GF-D8 (cell line): ENCODE data around the gene ZNF175.
A peak's percentile ranks its signal among the peaks of the same experiment; 100 is the strongest.

Experiments
- DNase-seq: peaks from one replicate; lab custom pipeline; 2025; lab: John Stamatoyannopoulos, UW

The ZNF175 gene

DNA sequence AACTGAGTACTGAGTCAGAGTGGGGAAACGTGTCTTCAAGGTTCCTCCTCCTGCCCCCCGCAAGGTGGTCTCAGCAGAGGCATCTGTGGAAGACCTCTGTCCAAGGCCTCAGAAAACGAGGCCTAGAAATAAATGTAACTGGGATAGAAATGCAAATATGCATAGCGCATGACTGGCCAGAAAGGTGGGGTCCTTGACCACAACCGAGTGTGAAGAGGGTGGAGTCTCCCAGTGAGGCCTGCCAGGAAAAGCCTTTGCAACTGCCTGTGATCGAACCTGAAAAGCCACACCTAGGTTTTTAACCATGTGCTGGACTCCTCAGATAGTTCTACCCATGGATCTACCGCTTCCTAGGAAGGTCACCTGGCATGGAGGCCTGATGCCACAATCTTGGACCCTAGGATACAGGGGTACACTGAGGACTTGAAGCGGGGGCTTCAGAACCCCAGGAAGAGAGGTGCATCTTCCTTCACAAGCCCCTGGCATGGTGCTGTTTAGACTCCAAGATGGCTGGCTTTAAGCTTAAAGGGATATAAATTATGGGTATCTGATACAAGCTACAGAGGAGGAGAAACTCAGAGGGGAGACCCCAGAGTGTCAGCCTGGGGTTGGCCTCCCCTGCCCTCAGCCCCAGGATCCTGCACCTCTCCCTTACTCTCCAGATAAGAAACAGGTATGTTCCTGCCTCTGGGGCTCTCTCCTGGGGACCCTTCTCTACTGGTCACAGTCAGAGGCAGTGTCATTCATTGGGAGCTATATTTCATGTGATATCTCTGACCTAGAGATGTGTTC, 21.4 kb upstream of the ZNF175 start:
- no peak for DNase-seq

DNA sequence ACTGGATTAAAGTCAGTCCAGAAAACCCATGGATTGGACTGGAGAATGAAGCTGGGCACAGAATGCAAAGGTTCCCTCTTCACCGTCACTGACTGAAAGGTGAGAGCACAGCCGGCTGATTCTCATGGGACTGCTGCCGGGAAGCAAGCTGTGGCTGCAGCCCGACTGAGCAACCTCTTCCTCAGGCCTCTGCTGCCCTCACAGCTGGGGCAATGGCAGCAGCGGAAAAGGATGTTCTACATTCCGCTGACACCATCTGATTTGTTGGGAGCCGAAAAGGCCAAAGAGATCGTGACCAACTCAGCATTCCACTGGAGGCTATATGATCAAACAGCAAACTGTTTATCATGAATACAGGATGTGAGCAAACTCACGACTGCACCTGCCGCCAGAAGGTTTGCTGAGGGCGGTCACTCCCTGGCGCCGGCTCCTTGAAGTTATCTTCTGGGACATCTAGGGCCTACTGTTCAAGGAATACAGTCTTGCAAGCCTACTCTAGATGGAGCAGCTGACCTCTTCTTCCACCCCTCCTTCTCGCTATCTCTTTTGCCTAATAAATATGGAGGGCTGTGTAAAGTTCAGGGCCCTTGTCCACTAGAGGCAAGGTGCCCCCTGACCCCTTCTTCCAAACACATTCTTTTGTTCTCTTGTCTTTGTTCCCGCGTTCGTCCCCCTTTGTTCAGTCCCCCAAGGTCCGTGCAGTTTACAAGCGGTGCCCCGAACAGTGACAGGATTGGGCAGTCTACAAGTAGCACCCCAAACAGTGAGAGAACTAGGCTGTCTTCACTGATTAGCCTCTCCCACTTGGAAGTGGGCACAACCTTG, 20.0 kb upstream of the ZNF175 start:
- no peak for DNase-seq

DNA sequence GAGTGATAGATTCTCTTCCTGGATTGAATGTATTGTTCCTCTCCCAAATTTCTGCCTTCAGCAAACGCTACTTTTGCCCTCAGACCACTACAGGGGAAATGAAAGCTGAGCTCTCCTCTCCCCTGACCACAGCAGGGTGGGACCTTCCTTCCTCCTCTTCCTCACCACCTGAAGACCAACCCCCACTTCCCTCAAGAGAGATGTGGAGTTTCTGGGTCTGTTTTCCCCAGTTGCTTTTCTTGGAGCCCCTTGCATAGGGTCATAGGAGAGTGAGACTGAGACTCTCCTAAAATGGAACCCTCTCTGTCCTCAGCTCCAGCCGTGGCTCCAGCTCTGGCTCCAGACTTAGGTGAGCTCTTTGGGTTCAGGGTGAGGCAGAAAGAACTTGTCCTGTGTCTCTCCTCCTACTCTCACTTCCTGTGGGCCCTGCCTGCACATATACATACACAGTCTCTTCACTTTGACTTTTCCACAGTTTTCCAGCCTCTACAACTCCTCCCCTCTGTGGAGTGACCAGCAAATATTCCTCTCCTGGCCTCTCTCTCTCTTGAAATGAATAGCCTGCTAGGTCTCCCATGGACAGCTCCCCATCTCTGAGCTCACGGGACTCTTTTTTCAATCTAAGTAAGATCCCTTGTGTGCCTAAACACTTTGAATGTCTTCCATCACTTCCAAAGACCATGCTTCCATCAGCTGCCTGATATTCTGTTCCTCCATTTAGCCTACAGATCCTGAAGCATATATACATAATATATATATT, 19.2 kb upstream of the ZNF175 start:
- no peak for DNase-seq

DNA sequence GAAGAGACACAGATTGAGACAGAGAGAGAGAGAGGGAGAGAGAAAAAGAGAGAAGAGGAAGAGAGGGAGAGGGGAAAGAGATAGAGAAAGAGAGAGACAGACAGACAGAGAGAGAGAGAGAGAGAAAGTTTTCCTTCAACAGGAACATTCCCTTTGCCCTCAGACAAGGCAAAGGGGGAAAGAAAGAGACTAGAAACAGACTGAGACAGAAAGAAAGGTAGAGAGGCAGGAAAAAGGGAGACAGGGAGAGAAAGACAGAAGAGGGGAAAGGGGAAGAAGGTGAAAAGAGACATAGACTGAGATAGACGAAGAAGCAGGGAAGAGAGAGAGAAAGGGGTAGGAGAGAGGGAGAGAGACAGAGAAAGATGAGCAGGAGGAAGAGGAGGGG, 18.5 kb upstream of the ZNF175 start:
- DNase-seq, result no peak

DNA sequence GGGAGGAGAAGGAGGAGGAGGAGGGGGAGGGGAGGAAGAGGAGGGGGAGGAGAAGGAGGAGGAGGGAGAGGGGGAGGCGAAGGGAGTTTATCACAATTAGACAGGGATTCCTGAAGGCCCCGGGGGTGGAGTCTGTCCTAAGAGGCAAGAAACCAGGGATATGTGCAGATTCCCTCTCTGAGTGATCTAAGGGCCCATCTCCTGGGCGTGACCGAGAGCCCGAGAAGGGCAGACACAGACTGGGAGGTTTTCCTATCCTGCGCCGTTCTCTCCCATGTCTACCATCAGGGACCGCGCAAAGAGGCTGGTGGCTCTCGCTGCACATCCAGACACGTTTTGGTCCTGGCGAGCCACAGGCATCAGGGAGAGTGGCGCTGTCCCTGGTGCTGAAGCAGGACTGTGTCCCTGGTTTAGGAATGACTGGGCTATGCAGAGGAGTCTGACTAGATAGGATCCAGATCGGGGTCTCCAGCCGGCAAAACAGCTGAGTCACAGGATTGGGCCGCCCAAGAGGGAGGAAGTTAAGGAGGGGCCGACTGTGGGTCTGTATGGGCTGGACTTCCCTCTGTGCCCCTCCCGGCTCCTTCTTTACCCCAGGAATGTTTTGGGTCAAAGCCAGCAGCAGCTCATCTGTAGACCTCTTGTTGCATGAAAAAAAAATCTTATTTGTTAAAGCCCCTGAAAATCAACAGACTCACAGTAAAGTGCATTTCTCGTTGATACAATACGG, 17.9 kb upstream of the ZNF175 start:
- no peak for DNase-seq

DNA sequence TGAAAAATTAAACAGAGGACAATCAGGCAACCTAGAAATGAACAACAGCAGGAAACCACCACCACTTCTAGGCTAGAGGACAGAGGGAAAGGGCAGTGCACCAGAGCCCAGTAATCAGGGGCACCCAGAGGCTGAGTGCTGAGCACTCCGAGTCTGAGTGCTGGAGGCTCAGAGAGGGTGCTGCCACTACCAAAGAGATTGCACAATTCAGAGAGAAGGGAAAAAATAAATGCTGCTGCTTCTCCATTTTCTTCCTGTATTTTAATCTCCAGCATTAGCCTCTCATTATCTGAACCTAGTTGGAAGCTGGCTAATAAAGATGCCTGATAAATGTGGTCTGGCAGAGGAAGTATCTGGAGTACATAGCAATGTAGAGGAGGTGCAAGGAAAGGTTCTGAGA, 11.8 kb upstream of the ZNF175 start:
- DNase-seq, result no peak

DNA sequence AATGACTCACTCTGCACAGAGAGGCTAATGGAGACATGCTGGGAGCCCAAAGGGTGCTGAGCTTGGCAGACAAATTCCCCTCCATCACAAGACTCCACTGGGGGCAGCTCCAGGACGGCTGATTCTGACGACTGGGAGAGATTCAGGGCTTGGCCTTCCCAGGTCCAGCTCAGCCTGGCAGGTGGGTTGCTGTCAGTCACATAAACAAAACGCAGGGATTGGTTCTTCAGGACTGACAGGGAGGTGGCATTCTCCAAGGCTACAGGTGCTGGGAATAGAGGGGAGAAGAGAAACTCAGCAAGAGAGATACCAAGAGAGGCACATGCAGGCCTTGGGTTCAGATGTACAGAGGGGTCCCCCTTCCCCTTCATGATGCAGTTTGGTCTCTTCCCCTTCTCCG, 10.7 kb upstream of the ZNF175 start:
- DNase-seq, result no peak

DNA sequence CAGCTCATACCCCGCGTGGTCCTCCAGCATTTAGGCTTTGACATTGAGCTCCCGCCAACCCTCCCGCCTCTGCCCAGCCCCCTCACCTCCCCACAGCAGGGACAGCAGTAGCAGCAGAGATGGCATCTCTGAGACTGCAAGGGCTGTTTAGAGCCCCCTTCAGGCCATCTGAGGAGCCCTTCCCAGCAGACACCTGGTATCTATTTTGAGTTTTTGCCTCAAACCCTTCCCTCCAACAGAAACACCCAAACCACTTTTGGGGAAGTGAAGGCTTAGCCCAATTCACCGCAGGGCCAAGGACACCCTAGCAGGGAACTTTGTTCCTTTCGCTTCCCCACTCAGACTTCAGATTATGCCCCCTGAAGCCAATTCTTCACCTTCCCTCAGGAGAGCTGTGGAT, 6.3 kb upstream of the ZNF175 start:
- DNase-seq, result peak; percentile 41

DNA sequence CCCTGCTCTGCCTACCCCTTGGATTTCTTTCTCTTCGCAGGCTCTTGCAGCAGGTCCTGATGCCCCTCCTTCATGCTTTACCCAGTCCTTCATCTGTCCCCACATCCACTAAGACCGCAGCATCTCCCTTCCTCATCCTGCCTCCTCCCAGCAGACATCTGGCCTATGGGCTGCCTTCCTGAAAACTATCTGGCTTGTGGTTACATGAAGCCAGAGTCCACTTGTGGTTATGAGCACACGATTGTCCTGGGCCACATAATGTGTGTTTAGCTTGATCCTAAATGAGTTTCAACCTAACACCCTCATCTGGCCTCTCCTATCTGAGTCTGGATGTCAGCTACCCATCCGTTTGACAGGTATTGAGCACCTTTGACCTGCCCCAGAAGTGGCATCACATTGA, 5.5 kb upstream of the ZNF175 start:
- peak; percentile 53 for DNase-seq

DNA sequence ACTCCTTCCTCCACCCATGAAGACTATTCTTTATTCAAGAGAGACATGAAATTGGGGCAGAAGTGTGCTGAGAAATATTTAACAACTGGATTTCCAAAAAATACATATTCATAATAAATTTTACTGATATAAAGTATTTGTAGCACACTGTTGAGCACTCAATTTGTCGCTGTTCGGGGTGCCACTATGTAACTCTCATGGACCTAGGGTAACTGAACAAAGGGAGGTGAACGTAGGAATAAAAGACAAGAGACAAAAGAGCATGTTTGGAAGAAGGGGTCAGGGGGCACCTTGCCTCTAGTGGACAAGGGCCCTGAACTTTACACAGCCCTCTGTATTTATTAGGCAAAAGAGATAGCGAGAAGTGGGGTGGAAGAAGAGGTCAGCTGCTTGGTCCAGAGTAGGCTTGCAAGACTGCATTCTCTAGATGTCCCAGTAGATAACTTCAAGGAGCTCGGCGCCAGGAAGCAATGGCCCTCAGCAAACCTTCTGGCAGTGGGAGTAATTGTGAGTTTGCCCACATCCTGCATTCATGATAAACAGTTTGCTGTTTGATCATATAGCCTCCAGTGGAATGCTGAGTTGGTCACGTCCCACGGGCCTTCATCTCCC, 4.5 kb upstream of the ZNF175 start:
- peak; percentile 35 for DNase-seq

DNA sequence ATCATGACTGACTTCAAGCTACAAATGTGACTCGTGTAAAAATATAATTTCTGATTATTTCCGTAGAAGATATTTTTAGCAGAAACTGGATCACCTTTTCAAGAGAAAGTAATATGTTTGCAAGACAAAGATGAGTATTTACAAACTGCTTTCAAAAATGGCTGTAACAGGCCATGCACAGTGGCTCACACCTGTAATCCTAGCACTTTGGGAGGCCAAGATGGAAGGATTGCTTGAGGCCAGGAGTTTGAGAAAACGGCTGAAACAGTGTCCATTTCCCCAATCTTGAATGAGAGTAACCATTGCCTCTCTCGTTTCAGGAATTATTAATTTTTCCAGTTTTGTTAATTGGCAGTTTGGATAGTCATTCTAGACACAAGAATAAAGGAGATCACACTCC, 3.5 kb upstream of the ZNF175 start:
- no peak for DNase-seq

DNA sequence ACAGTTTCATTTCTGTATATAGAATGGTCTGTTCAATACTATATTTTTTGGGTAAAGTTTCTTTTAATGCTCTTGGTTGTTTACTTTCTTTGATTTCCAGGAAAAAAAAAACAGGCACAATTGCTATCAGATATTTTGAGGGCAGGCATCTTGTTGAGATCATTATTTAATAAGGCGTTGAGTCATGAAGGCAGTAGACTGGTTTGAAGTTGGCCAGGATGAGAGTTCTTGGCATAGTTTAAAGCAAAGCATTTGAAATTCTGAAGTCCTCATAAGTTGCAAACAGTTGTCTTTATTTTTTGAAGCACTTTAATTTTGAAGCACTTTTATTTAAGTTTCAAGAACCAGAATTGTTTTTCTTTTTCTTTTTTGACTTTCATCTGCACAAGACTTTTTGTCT, 2.6 kb upstream of the ZNF175 start:
- no peak for DNase-seq

DNA sequence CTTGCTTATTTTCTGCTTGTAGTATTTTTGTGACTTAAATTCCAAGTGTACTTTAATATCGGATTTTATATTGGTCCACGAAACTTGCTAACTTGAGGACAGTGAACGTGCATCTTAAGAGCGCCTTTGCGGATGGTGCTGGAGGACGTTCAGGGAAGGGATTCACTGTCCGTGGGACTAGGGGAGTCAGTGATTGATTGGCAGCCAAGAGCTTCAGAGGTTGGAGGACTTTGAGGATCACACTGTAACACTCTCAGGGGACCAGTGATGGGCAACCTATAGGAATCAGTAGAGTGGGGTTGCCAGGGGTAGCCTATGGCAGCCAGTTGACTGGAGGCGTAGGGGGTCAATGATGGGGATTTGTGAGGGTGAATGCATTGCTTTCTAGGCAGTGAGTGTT, 516 bp downstream of the ZNF175 start:
- DNase-seq, result no peak

DNA sequence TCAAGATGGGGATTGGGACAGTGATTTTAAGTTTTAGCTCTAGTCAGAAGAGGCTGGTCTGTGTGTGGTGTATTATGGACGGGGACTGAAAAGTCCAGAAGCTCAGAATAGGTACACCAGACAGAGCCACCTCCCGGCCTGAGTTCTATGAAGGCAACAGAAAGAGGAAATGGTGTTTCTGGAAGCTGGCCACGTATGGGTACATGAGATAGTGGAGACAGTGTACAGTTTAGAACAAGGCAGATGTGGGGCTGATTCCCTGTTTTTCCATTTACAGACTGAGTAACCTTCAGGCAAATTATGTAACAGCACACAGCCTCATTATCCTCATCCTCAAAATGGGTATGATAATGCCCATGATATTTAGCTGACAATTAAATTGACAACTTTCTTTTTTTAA, 1.3 kb downstream of the ZNF175 start:
- peak; percentile 71 for DNase-seq

DNA sequence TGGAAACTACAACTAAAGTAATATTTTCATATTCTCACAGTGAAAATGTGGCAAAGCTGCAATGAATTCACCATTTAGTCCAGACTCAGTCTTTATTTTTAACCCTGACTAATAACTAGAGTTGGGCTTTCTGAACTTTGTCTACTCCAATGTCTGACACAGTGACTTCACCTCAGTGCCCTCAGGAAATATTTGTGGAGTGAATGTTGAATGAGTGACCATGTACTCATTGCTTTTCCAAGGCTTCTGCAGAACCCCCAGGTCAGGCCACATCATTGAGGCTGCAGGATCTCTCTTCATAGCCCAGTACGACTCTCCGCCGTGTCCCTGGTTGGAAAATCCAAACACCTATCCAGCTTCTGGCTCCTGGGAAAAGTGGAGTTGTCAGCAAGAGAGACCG, 1.8 kb downstream of the ZNF175 start:
- DNase-seq, result no peak

DNA sequence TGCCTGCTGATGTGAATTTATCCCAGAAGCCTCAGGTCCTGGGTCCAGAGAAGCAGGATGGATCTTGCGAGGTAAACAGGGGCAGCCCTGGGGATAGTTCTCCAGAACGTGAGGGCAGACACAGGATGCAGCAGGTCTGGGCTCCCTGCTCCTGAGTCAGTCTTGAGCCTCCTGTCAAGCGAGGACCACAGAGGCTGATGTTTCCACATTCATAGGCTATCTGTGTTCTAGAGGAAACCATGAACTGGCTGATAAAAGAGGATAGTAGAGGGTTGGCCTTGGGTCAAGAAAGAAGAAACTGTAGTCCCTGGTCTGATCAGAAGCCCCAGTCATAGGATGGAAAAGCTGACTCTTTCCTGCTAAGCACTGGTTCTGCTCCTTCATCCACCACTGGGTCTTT, 2.2 kb downstream of the ZNF175 start:
- no peak for DNase-seq

DNA sequence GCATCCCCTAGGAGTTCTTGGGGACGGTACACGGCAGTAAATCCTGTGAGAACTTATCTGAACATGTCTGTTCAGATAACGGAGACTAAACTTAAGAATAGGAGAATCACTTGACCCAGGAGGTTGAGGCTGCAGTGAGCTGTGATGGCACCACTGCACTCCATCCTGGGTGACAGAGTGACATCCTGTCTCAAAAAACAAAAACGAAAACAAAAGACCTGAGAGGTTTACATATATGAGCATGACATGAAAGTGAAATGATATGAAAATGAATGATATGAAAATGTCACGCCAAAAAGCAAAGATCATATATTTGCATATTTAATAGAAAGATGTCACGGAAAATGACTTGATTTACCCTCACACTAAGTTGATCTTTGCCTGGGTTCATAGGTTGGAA, 5.8 kb downstream of the ZNF175 start:
- no peak for DNase-seq

DNA sequence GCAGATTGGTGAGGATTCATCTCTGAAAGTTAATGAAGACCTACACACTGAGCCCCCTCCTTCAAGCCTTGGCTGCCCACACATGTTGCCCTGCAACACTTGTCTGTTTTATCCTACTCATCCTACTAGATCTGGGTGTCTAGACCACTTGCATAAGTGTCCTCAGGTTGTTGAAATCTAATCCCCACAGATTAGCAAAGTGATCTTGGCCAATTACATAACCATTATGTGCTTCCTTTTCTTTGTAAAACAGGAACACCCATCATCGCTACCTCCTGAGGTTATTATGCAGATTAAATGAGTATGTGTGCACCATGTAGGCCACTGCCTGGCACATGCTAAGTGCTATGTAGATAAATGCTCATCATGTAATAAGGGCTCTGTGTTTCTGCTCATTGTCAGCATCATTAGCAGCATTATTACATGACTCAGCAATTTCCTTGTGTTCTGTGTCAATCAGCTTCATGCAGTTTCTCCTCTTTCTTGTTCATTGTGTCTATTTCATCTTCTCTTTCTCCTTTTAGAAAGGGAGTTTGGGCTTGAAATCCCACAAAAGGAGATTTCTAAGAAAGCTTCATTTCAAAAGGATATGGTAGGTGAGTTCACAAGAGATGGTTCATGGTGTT, 15.1 kb downstream of the ZNF175 start:
- DNase-seq, result peak; percentile 94

DNA sequence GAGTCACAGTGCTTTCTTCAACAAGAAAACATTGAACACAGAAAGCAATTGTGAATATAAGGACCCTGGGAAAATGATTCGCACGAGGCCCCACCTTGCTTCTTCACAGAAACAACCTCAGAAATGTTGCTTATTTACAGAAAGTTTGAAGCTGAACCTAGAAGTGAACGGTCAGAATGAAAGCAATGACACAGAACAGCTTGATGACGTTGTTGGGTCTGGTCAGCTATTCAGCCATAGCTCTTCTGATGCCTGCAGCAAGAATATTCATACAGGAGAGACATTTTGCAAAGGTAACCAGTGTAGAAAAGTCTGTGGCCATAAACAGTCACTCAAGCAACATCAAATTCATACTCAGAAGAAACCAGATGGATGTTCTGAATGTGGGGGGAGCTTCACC, 15.7 kb downstream of the ZNF175 start:
- no peak for DNase-seq

DNA sequence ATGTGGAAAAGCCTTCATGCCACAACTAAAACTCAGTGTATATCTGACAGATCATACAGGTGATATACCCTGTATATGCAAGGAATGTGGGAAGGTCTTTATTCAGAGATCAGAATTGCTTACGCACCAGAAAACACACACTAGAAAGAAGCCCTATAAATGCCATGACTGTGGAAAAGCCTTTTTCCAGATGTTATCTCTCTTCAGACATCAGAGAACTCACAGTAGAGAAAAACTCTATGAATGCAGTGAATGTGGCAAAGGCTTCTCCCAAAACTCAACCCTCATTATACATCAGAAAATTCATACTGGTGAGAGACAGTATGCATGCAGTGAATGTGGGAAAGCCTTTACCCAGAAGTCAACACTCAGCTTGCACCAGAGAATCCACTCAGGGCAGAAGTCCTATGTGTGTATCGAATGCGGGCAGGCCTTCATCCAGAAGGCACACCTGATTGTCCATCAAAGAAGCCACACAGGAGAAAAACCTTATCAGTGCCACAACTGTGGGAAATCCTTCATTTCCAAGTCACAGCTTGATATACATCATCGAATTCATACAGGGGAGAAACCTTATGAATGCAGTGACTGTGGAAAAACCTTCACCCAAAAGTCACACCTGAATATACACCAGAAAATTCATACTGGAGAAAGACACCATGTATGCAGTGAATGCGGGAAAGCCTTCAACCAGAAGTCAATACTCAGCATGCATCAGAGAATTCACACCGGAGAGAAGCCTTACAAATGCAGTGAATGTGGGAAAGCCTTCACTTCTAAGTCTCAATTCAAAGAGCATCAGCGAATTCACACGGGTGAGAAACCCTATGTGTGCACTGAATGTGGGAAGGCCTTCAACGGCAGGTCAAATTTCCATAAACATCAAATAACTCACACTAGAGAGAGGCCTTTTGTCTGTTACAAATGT, 16.4 kb downstream of the ZNF175 start:
- no peak for DNase-seq
